Activated CD4-positive, CD25-positive, alpha-beta regulatory T cell treated with anti-CD3 and anti-CD28 coated beads, Interleukin-2, amount 50 U/mL, for 16 hours (primary cell): ENCODE results near the gene TPD52L2.
A peak's percentile ranks its signal among the peaks of the same experiment; 100 is the strongest.

Source experiments
- DNase-seq: peaks from one replicate; pipeline ENCODE4 v3.0.0-alpha.2; 2020; ENCODE audit warnings: low read depth, low spot score

The TPD52L2 gene

GRCh38 chr20:63864978-63865640, at the start of gene TPD52L2:
TPD52L2 (plus strand) TSS chr20:63865270; CDS start chr20:63865366, 96 bp downstream.
- DNase-seq: peak; percentile 96

- DNase-seq: no peak
Observed at GRCh38 chr20:63815615-63816253, 49.3 kb upstream of the TPD52L2 start.

GRCh38 chr20:63819224-63819921, 45.7 kb upstream of the TPD52L2 start:
- DNase-seq: no peak

- DNase-seq: no peak
Observed at GRCh38 chr20:63821811-63822210, 43.3 kb upstream of the TPD52L2 start.

- no peak for DNase-seq
Observed at GRCh38 chr20:63822276-63822696, 42.8 kb upstream of the TPD52L2 start.

- no peak for DNase-seq
Observed at GRCh38 chr20:63823691-63824311, 41.3 kb upstream of the TPD52L2 start.

- DNase-seq: no peak
Observed at GRCh38 chr20:63825331-63826118, 39.5 kb upstream of the TPD52L2 start.

- DNase-seq: no peak
Observed at GRCh38 chr20:63826753-63827152, 38.3 kb upstream of the TPD52L2 start.

- DNase-seq: no peak
Observed at GRCh38 chr20:63828124-63828523, 36.9 kb upstream of the TPD52L2 start.

- no peak for DNase-seq
Observed at GRCh38 chr20:63828545-63828944, 36.5 kb upstream of the TPD52L2 start.

GRCh38 chr20:63828951-63829350, 36.1 kb upstream of the TPD52L2 start:
- no peak for DNase-seq

GRCh38 chr20:63829603-63829944, 35.5 kb upstream of the TPD52L2 start:
- no peak for DNase-seq

- DNase-seq: no peak
Observed at GRCh38 chr20:63829945-63830835, 34.9 kb upstream of the TPD52L2 start.

- DNase-seq: no peak
Observed at GRCh38 chr20:63830841-63831588, 34.1 kb upstream of the TPD52L2 start, which contains the start of gene ZBTB46. ZBTB46 (minus strand) TSS chr20:63831264; CDS start chr20:63790757, 40,507 bp downstream.

GRCh38 chr20:63831646-63831992, 33.5 kb upstream of the TPD52L2 start:
- no peak for DNase-seq

- no peak for DNase-seq
Observed at GRCh38 chr20:63831993-63832686, 32.9 kb upstream of the TPD52L2 start.

- no peak for DNase-seq
Observed at GRCh38 chr20:63833776-63834490, 31.1 kb upstream of the TPD52L2 start.

- no peak for DNase-seq
Observed at GRCh38 chr20:63834491-63834880, 30.6 kb upstream of the TPD52L2 start.
